SKM-1 (cell line): Measurements from ENCODE around the gene SFMBT2.
"Not testable (repeated sequence)": the region's sequence is repeated elsewhere in the genome, so short reads cannot be mapped to it uniquely, and the experiment has no call there.

ENCODE experiments used
- DNase-seq: peaks from one replicate; lab custom pipeline; 2025; ENCODE audit not compliant: unreplicated experiment; lab: John Stamatoyannopoulos, UW

The SFMBT2 gene

GRCh38 chr10:7329219-7329618, 81.6 kb downstream of the SFMBT2 start:
- DNase-seq, result no peak

GRCh38 chr10:7327885-7328284, 82.9 kb downstream of the SFMBT2 start:
- DNase-seq, result no peak

GRCh38 chr10:7322623-7323022, 88.2 kb downstream of the SFMBT2 start:
- DNase-seq, result no peak

- DNase-seq, result no peak
These were observed 90.8 kb downstream of the SFMBT2 start for GRCh38 chr10:7320072-7320471.

- no peak for DNase-seq
These were observed 91.2 kb downstream of the SFMBT2 start for GRCh38 chr10:7319632-7320031.

GRCh38 chr10:7318836-7319235, 92.0 kb downstream of the SFMBT2 start:
- DNase-seq, result no peak

GRCh38 chr10:7317786-7318446, 92.9 kb downstream of the SFMBT2 start:
- no peak for DNase-seq

GRCh38 chr10:7316839-7317238, 94.0 kb downstream of the SFMBT2 start:
- no peak for DNase-seq

GRCh38 chr10:7315906-7316305, 94.9 kb downstream of the SFMBT2 start:
- DNase-seq, result no peak

- DNase-seq, result no peak
These were observed 96.7 kb downstream of the SFMBT2 start for GRCh38 chr10:7314170-7314569.

GRCh38 chr10:7312488-7312857, 98.4 kb downstream of the SFMBT2 start:
- DNase-seq, result no peak

GRCh38 chr10:7311850-7312487, 98.9 kb downstream of the SFMBT2 start:
- not testable (repeated sequence) for DNase-seq

- no peak for DNase-seq
These were observed 99.5 kb downstream of the SFMBT2 start for GRCh38 chr10:7311218-7311849.

GRCh38 chr10:7310076-7310475, 100.8 kb downstream of the SFMBT2 start:
- DNase-seq, result no peak

GRCh38 chr10:7308826-7309225, 102.0 kb downstream of the SFMBT2 start:
- no peak for DNase-seq

GRCh38 chr10:7306616-7307015, 104.2 kb downstream of the SFMBT2 start:
- no peak for DNase-seq

GRCh38 chr10:7306147-7306546, 104.7 kb downstream of the SFMBT2 start:
- DNase-seq, result no peak

- no peak for DNase-seq
These were observed 105.8 kb downstream of the SFMBT2 start for GRCh38 chr10:7305053-7305452.

- DNase-seq, result no peak
These were observed 106.7 kb downstream of the SFMBT2 start for GRCh38 chr10:7304110-7304509.

GRCh38 chr10:7302930-7303557, 107.8 kb downstream of the SFMBT2 start:
- no peak for DNase-seq

GRCh38 chr10:7302392-7302906, 108.4 kb downstream of the SFMBT2 start:
- no peak for DNase-seq
